HUES48 (cell line): Measurements from ENCODE around the gene PRR20E.
"Not testable (repeated sequence)": the region's sequence is repeated elsewhere in the genome, so short reads cannot be mapped to it uniquely, and the experiment has no call there.

Experiments used
- H3K27ac ChIP-seq: one replicate; pipeline ENCODE4 v1.7.0; 2013; ENCODE audit warnings: low read depth, low read length, inconsistent platforms
- H3K27me3 ChIP-seq: 2 replicates; pipeline ENCODE4 v1.6.1; 2013; ENCODE audit warnings: mild to moderate bottlenecking, low read length; ENCODE audit not compliant: control insufficient read depth, insufficient read depth
- H3K36me3 ChIP-seq: 2 replicates; pipeline ENCODE4 v1.6.1; 2013; ENCODE audit warnings: low read length; ENCODE audit not compliant: control insufficient read depth, insufficient read depth
- H3K4me1 ChIP-seq: 2 replicates; pipeline ENCODE4 v1.6.1; 2013; ENCODE audit warnings: mild to moderate bottlenecking, low read length; ENCODE audit not compliant: control insufficient read depth, insufficient read depth
- H3K4me3 ChIP-seq: 2 replicates; pipeline ENCODE4 v1.5.1; 2013; ENCODE audit warnings: mild to moderate bottlenecking, low read depth, low read length
- H3K9ac ChIP-seq: 2 replicates; pipeline ENCODE4 v1.6.1; 2013; ENCODE audit warnings: mild to moderate bottlenecking, low read depth, low read length, moderate library complexity
- H3K9me3 ChIP-seq: 2 replicates; pipeline ENCODE4 v1.6.1; 2013; ENCODE audit warnings: low read length; ENCODE audit not compliant: control insufficient read depth, insufficient read depth

The PRR20E gene

DNA sequence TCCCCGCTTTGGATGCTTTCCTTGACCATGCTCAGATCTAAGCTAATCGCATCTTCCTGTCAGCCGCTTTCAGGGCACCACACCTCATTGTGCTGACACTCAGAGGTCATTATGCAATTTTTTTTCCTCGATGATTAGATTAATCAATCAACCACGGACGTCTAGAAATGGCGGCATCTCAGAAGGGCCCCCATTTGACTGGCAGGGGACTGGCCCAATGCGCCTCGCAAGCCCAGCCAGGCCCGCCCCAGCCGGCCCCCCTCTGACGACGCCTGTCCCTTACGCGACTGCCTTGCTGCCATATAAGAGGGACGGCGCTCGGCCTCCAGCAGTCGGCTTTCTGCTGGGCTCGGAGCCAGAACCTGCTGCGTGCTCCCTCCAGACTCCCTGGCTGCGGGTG is 6.7 kb upstream of the PRR20E start, which contains the start of gene PRR20D:
TSS of gene PRR20D (plus strand) at position 301 of the 400 bp plus-strand sequence. CDS start 387 bp downstream, outside the sequence.
- not testable (repeated sequence) for H3K4me1 ChIP-seq, H3K27me3 ChIP-seq, H3K9me3 ChIP-seq, H3K4me3 ChIP-seq, H3K27ac ChIP-seq, H3K36me3 ChIP-seq, H3K9ac ChIP-seq

DNA sequence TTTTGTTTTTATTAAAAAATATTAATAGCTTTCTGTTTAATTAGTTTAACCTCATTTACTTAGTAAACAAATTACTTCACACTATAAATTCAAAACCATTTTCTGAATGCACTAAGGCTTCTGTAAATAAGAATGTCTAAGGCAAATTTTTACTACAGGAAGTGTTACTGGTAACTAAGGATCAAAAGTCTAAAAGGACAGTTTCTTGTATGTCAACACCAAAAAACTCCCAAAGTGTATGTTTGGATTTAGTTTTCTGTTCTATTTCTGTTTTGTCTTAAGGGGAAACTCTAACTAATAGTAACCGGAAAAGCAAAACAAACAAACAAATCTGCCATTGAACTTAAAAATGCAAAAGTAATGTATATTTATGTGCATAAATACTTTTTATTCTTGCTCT is 24.7 kb downstream of the PRR20E start:
- Histone ChIP-seq H3K36me3 (no peaks in the 10 kb centered on the region), H3K9me3 (no peaks in the 10 kb centered on the region), H3K27ac (no peak overlapping the region)

DNA sequence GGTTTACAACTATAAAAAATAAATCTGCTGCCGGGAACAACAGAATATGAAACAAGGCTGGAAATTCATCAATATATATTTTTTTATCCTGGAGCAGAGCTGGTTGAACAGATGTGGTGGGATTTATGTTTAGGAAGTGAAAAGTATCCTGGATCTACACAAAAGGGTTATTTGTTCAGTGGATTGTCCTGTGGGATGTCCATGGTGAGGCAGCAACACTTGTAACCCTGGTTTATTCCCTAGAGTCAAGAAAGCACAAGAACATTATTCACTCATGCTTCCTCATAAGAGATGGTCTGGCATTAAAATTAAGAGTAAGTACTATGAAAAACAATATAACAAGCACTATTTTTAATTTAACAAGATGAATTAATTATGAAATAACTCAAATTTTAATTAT is 46.0 kb downstream of the PRR20E start:
- Histone ChIP-seq H3K27ac (no peak overlapping the region), H3K36me3 (no peaks in the 10 kb centered on the region), H3K9ac (no peak overlapping the region), H3K4me3 (no peak overlapping the region), H3K4me1 (no peaks in the 10 kb centered on the region), H3K9me3 (no peaks in the 10 kb centered on the region), H3K27me3 (no peaks in the 10 kb centered on the region)

More for the DNA sequence above, 24.7 kb downstream of the PRR20E start:
- H3K9ac ChIP-seq: no peak overlapping the region
- H3K4me1 ChIP-seq: no peaks in the 10 kb centered on the region
- H3K27me3 ChIP-seq: no peaks in the 10 kb centered on the region
- H3K4me3 ChIP-seq: no peak overlapping the region
